ENCODE measurements around the gene KLK5. TPM values are rescaled to one million over a fixed set of nuclear protein-coding genes. Genes with fewer than 3 reads are reported as not detected.

Gene KLK5
- total RNA-seq, 2 donors from 2014 or later: not detected

GRCh38 chr19:50894478-50895356, 58.1 kb downstream of the KLK5 start:
- H3K9me3 ChIP-seq: no peaks in the 10 kb centered on the region
- no peak for DNase-seq (ENCODE audit: low spot score)
- no peak overlapping the region for H3K27ac ChIP-seq
- H3K4me3 ChIP-seq: no peak overlapping the region
- no peak for ATAC-seq (ENCODE audit: insufficient number of reproducible peaks, low FRiP score, low read depth)
- H3K27me3 ChIP-seq (replicated peaks; ENCODE audit: insufficient read depth): no peaks in the 10 kb centered on the region
- no peaks in the 10 kb centered on the region for H3K4me1 ChIP-seq (ENCODE audit: control insufficient read depth in 1 of 2, low read depth in 2 of 2)
- H3K36me3 ChIP-seq: no peaks in the 10 kb centered on the region
- no peak for TF ChIP-seq CTCF (IDR thresholded peaks at IDR 0.05)

Other genes starting within 250 kb of the KLK5 start
- 1 to 10 TPM in 1 of 2 donors, under 1 TPM in 1; 0.28 to 1.6 TPM for gene SHANK1, start 233.2 kb downstream of the KLK5 start, total RNA-seq
- 10 to 100 TPM; 10.5 to 35.3 TPM for gene CLEC11A, start 229.7 kb downstream of the KLK5 start, total RNA-seq
- gene GPR32, start 182.6 kb downstream of the KLK5 start, total RNA-seq: not detected
- gene ACP4, start 162.6 kb downstream of the KLK5 start, total RNA-seq: not detected
- not detected for gene KLK1, start 129.3 kb downstream of the KLK5 start, total RNA-seq
- gene KLK15, start 119.5 kb downstream of the KLK5 start, total RNA-seq: not detected
- not detected for gene KLK3, start 98.1 kb downstream of the KLK5 start, total RNA-seq
- not detected for gene KLK2, start 79.6 kb downstream of the KLK5 start, total RNA-seq
- gene KLK4, start 41.6 kb downstream of the KLK5 start, total RNA-seq: not detected
- gene KLK6, start 16.6 kb upstream of the KLK5 start, total RNA-seq: not detected
- gene KLK7, start 30.9 kb upstream of the KLK5 start, total RNA-seq: not detected
- gene KLK8, start 48.6 kb upstream of the KLK5 start, total RNA-seq: not detected
- not detected for gene KLK10, start 66.7 kb upstream of the KLK5 start, total RNA-seq
- gene KLK11, start 73.6 kb upstream of the KLK5 start, total RNA-seq: under 1 TPM in 1 of 2 donors, not detected in 1; 0.85 TPM
- not detected for gene KLK12, start 82.0 kb upstream of the KLK5 start, total RNA-seq
- gene KLK13, start 112.1 kb upstream of the KLK5 start, total RNA-seq: not detected
- not detected for gene KLK14, start 129.8 kb upstream of the KLK5 start, total RNA-seq
- 10 to 100 TPM in 1 of 2 donors, 1 to 10 TPM in 1; 4.9 to 12.5 TPM for gene CTU1, start 155.4 kb upstream of the KLK5 start, total RNA-seq
- gene SIGLEC9, start 171.9 kb upstream of the KLK5 start, total RNA-seq: 10 to 100 TPM; 13.1 to 15.2 TPM
- 1 to 10 TPM; 2.4 to 5.9 TPM for gene SIGLEC7, start 189.3 kb upstream of the KLK5 start, total RNA-seq

All from thoracic aorta (tissue), 2 donors.